GM21423 (cell line): ENCODE data around the gene CLEC2B.

Experiments used
- ATAC-seq: cut with Tn5 transposase; IDR thresholded peaks from one replicate; pipeline ENCODE4 v1.9.1; 2021; ENCODE audit warnings: mild to moderate bottlenecking, moderate library complexity; ENCODE audit not compliant: unreplicated experiment

The CLEC2B gene

GRCh38 chr12:9870286-9870866 is 1.2 kb upstream of the CLEC2B start:
- no peak for ATAC-seq

- ATAC-seq: no peak
These were observed 225 bp downstream of the CLEC2B start for GRCh38 chr12:9868951-9869306.

- ATAC-seq: no peak
These were observed 798 bp downstream of the CLEC2B start for GRCh38 chr12:9868311-9868801.

- ATAC-seq: no peak
These were observed 1.6 kb downstream of the CLEC2B start for GRCh38 chr12:9867531-9867930.

- ATAC-seq: no peak
These were observed 2.3 kb downstream of the CLEC2B start for GRCh38 chr12:9866860-9867269.

GRCh38 chr12:9864913-9865675 is 4.1 kb downstream of the CLEC2B start:
- ATAC-seq: no peak

GRCh38 chr12:9858135-9858534 is 11.0 kb downstream of the CLEC2B start:
- no peak for ATAC-seq

GRCh38 chr12:9856894-9857293 is 12.3 kb downstream of the CLEC2B start:
- no peak for ATAC-seq

- no peak for ATAC-seq
These were observed 13.0 kb downstream of the CLEC2B start for GRCh38 chr12:9856151-9856550.

- ATAC-seq: no peak
These were observed 17.2 kb downstream of the CLEC2B start for GRCh38 chr12:9851927-9852326.

GRCh38 chr12:9851050-9851449 is 18.1 kb downstream of the CLEC2B start:
- ATAC-seq: no peak

- ATAC-seq: no peak
These were observed 20.3 kb downstream of the CLEC2B start for GRCh38 chr12:9848899-9849298.

- no peak for ATAC-seq
These were observed 25.7 kb downstream of the CLEC2B start for GRCh38 chr12:9843407-9843806.

- ATAC-seq: no peak
These were observed 37.4 kb downstream of the CLEC2B start for GRCh38 chr12:9831720-9832119.

- no peak for ATAC-seq
These were observed 39.2 kb downstream of the CLEC2B start for GRCh38 chr12:9829982-9830381.

- ATAC-seq: no peak
These were observed 39.7 kb downstream of the CLEC2B start for GRCh38 chr12:9829483-9829882.

- no peak for ATAC-seq
These were observed 41.8 kb downstream of the CLEC2B start, which contains the start of gene KLRF1 for GRCh38 chr12:9827209-9827888. Gene KLRF1, plus strand, starts transcription at chr12:9827481. Its CDS starts 64 bp downstream, at chr12:9827545.

GRCh38 chr12:9820281-9820930 is 48.7 kb downstream of the CLEC2B start:
- ATAC-seq: no peak

- ATAC-seq: peak; percentile 89
These were observed 55.0 kb downstream of the CLEC2B start for GRCh38 chr12:9813821-9814798.

GRCh38 chr12:9811621-9812020 is 57.5 kb downstream of the CLEC2B start:
- ATAC-seq: no peak
